HG03378 (cell line): ENCODE data around the gene CREB5.

ENCODE experiments used
- ATAC-seq: cut with Tn5 transposase; IDR thresholded peaks from one replicate; pipeline ENCODE4 v1.9.1; 2021; ENCODE audit warnings: mild to moderate bottlenecking, moderate library complexity; ENCODE audit not compliant: unreplicated experiment

The CREB5 gene

DNA sequence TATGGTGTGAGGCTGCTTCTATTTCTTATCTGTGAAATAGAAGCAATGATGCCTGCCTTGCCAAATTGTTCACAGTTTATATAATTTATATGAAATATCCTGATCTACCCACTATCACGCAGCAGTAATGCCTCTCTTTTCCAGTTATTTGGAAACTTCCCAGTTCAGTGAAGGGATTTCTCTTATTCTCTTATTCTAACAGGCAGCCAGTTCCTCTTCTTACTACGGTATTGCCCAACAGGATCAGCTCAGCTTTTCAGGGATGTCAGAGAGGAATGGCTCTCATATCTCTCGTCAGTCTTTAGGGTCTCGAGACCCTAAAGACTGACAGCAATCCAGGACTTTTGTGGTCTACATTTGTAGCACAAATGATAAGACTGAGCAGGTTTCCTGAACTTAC is 215.6 kb downstream of the CREB5 start:
- no peak for ATAC-seq

- ATAC-seq: no peak
These were observed 217.0 kb downstream of the CREB5 start for GRCh38 chr7:28629216-28629842.

GRCh38 chr7:28630350-28630749 is 218.0 kb downstream of the CREB5 start:
- no peak for ATAC-seq

DNA sequence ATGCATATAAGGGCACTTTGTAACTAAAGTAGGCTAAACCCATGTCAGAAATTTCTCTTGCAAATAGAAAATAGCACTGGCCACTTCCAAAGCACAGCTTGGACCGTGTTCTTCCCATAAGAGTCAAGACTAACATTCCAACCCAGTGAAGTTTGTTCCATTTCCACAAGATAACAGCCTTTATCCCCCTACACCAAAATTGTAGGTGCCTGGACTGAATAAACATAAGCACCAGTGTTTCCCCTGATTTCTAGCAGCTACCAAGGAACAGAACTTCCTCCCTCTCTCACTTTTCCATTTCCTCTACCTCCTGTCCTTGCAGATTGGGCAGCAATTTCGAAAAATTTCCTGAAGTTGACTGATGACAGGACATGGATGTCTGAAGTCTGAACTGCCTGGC is 219.7 kb downstream of the CREB5 start:
- no peak for ATAC-seq

DNA sequence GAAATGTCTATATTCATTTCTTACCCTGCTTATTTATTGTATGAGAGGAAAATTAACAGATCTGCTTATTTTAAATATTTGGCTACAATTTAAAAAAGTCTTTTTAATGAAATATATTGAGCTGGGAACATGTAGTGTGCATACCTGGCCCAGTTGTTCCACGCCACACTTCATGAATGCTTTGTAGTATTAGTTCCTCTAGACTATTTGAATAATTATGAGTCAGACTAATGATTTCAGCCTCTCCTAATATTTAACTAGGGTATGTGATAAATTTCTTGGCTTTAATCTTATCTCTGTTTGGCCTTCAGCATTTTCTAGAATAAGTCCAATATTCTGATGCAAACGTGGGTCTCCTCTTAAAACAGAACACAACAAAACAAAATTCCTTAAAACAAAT is 226.6 kb downstream of the CREB5 start:
- ATAC-seq: no peak

DNA sequence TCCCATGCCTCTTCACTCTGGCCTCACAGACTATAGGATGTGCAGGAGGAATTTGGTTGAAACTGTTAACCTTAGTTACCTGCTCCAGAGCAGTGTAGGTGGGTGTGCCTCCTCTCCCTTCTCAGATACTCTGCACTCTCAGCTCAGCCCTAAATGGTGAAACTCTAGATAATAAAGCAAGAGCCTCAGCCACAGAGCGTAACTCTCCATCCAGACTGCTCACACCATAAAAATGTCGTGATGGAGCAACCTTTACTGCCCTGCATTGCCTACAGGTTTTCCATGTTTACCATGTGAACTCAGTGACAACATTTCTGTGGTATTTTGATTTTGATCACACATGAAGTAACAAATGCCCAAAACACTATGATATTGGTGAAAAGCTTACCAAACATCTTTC is 227.7 kb downstream of the CREB5 start:
- ATAC-seq: no peak

- ATAC-seq: no peak
These were observed 229.6 kb downstream of the CREB5 start for GRCh38 chr7:28641752-28642545.

DNA sequence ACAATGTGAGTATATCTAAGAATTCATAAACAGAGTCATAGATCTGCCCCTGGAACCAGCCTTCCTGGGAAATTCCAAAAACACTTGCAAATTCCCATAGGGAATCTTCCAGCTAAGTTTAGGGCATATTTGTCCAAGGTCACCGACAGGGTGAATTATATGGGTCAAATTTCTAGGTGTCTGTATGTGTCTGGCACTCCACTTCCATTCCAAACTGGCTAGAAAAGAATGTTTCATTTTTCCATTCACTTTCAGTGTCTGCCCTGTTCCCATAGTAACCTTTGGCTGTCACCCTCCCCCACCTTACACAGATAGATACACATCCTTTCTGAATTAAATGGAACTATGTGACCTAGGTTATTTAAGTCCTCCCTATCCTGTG is 230.9 kb downstream of the CREB5 start:
- ATAC-seq: no peak

GRCh38 chr7:28643584-28644340 is 231.4 kb downstream of the CREB5 start:
- ATAC-seq: no peak

- no peak for ATAC-seq
These were observed 233.5 kb downstream of the CREB5 start for GRCh38 chr7:28645866-28646265.

DNA sequence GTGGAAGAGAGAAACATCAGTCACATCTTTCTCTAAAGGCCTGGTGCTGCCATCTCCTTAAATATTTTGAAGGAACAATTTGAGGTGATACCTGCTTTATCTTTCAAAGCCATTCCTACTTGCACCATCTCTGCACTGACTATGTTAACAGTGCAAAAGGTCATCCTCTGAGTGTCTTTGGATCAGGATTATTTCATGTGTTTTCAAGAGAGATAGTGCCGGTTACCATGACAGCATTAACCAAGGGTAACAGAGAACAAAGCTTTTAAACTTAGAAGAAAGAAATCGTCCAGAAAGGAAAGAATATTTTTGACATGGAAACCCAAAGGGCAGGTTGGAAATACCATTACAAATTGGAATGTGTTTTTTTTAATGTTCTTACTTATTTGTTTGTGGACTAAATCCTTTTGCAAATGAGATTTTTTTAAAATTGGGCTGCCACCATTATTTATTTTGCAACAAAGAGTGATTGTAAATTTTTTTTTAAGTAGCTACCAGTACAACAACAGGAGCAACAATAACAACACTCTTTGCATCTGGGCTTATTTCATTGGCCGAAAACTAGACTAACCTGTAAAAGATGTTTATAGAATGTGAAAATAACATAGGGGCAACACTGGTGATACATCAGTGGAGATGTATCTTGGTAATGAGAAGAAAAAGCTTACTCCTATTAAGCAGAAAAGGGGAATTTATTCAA is 234.2 kb downstream of the CREB5 start:
- ATAC-seq: no peak

DNA sequence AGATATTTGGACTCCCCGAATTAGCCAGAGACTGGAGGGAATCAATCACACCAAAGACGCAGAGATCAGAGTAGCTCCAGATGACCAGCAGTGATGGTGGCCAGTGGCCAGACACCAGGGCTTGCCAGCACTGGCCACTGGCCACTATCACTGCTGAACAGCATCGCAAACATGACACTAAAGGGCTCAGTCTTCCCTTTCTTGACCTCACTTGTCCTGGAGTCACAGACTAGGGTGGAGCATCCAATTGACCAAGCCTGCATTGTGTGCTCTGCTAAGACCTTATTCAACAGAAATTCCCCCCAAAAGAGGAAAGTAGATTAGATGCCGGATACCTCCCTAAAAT is 234.7 kb downstream of the CREB5 start:
- no peak for ATAC-seq

- no peak for ATAC-seq
These were observed 236.9 kb downstream of the CREB5 start for GRCh38 chr7:28649189-28649588.

GRCh38 chr7:28649811-28650210 is 237.5 kb downstream of the CREB5 start:
- no peak for ATAC-seq

DNA sequence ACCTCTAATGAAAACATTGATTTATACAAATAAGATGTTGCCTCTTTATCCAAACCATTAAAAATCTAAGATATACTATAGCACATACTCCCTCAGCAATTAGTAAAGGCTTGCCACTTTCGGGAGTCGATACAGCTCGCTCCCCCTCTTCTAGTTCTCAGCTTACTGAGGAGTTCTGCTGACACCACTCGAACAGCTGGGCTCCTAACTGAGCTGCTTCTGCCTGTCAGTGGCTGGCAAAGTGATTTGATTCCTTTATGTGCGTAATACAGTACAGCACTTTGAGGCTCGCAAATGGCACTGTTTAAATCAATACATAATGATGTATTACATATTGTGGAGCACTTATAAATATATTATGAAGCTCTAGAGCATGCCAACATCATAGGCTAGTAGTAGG is 241.8 kb downstream of the CREB5 start:
- no peak for ATAC-seq

GRCh38 chr7:28656529-28656928 is 244.2 kb downstream of the CREB5 start:
- ATAC-seq: no peak

DNA sequence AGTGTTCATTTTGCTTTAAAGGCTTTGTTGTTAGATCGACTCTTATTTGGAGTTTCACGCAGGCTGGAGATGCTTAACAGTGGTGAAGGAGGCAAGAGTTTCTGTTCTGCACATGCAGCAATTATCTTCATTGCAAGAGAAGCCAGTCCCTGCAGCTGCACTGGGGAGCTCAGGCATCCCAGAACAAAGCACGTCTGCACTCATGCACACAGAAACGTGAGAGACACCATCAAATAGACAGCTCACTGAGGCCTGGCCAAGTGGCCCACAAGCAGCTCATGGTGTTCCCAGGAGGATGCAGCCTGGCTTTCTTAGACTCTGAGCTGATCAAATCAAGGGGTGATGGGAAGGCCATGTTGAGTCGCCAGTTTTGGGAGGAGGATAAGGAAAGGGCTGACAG is 246.1 kb downstream of the CREB5 start:
- ATAC-seq: no peak

DNA sequence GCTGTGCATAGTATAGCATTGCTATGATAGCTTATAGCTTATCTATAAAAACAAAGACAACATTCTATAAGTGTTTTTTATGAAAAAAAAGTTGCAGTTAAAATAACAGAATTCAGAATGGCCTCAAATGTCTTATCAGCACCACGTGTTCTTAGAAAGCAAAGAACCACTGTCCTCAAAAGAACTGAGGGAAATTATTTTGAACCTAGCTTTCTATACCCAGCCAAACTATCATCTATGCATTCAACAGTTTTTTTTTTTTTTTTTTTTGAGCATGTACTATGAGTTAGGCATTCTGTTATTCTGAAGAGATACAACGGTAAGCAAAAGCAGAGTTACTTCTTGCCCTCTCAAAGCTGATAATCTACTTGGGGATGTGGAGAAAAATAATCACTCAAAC is 247.8 kb downstream of the CREB5 start:
- ATAC-seq: no peak

GRCh38 chr7:28661826-28662595 is 249.7 kb downstream of the CREB5 start:
- no peak for ATAC-seq

GRCh38 chr7:28666154-28666553 is 253.8 kb downstream of the CREB5 start:
- ATAC-seq: no peak

DNA sequence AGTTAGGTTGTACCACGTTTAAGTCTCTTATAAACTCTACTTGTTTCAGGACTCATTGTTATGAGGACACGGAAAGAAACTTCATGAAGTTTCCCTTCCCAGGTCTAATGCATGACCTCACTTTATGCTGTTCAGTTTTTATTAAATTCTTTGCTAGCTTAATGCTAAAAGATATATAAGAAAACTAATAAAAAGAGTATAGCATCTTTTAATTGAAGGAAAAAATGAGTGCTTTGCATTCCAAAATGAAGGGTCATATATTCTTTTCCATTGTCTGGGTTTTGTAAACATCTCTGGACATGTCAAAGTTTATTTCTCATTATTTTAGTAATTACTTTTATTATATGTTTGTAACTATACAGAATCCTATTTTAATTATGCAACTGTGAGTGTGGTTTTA is 255.8 kb downstream of the CREB5 start:
- ATAC-seq: no peak
